ENCODE data around the gene ZC3H7A.

GRCh38 chr16:11734653-11735043 lies 62.4 kb downstream of the ZC3H7A start:
- TF ChIP-seq BACH2 (CRISPR knock-in tag; IDR thresholded peaks at IDR 0.05; ENCODE audit: borderline replicate concordance) (no peak), RARB (CRISPR knock-in tag; IDR thresholded peaks at IDR 0.05) (no peak), ARNTL (CRISPR knock-in tag; IDR thresholded peaks at IDR 0.05; ENCODE audit: borderline replicate concordance, low read depth) (no peak), TSHZ2 (CRISPR knock-in tag; IDR thresholded peaks at IDR 0.05) (no peak)

Measured in SK-N-SH treated with all-trans-retinoic acid at 6 μM for 48 hours (cell line).